Glutamatergic neuron (in vitro differentiated cells): Measurements from ENCODE around the gene CIAO3. TPM values are rescaled to one million over a fixed set of nuclear protein-coding genes. Genes with fewer than 3 reads are reported as not detected.

Source experiments
- DNase-seq: peaks from one replicate; pipeline ENCODE4 v3.0.0; 2022
- H3K27ac Mint-ChIP-seq: one replicate; pipeline ENCODE4 v1.8.0; 2020; ENCODE audit warnings: mild to moderate bottlenecking, mixed read lengths, inconsistent platforms; ENCODE audit not compliant: unreplicated experiment
- H3K27me3 Mint-ChIP-seq: one replicate; pipeline ENCODE4 v1.8.0; 2020; ENCODE audit warnings: mild to moderate bottlenecking, moderate library complexity, mixed read lengths, inconsistent platforms; ENCODE audit not compliant: unreplicated experiment
- H3K36me3 Mint-ChIP-seq: one replicate; pipeline ENCODE4 v1.8.0; 2020; ENCODE audit warnings: mild to moderate bottlenecking, mixed read lengths, inconsistent platforms; ENCODE audit not compliant: unreplicated experiment
- H3K4me1 Mint-ChIP-seq: one replicate; pipeline ENCODE4 v1.8.0; 2020; ENCODE audit warnings: mild to moderate bottlenecking, low read depth, mixed read lengths, inconsistent platforms; ENCODE audit not compliant: unreplicated experiment
- H3K4me3 Mint-ChIP-seq: one replicate; pipeline ENCODE4 v1.8.0; 2020; ENCODE audit warnings: mild to moderate bottlenecking, mixed read lengths, inconsistent platforms; ENCODE audit not compliant: unreplicated experiment
- H3K9me3 Mint-ChIP-seq: one replicate; pipeline ENCODE4 v1.8.0; 2020; ENCODE audit warnings: mild to moderate bottlenecking, moderate library complexity, mixed read lengths, inconsistent platforms; ENCODE audit not compliant: unreplicated experiment
- total RNA-seq: library from RNA; stranded (reverse); fragmentation: NEBNext Ultra II Directional; extraction: Animal tissue kit (Norgen Biotek cat#: 25700); gene quantifications from one replicate; pipeline ENCODE4 v1.2.1, GENCODE V29; 2021; ENCODE audit not compliant: unreplicated experiment
- TF ChIP-seq, protein P1 (sequence below): fragments of 200-600 bp; sonication (generic); IDR thresholded peaks from one replicate; pipeline ENCODE4 v1.5.0; 2021; ENCODE audit not compliant: partially characterized antibody, unreplicated experiment

CIAO3 gene
- total RNA-seq, 1 donor from 2014 or later: 49.5 TPM

DNA sequence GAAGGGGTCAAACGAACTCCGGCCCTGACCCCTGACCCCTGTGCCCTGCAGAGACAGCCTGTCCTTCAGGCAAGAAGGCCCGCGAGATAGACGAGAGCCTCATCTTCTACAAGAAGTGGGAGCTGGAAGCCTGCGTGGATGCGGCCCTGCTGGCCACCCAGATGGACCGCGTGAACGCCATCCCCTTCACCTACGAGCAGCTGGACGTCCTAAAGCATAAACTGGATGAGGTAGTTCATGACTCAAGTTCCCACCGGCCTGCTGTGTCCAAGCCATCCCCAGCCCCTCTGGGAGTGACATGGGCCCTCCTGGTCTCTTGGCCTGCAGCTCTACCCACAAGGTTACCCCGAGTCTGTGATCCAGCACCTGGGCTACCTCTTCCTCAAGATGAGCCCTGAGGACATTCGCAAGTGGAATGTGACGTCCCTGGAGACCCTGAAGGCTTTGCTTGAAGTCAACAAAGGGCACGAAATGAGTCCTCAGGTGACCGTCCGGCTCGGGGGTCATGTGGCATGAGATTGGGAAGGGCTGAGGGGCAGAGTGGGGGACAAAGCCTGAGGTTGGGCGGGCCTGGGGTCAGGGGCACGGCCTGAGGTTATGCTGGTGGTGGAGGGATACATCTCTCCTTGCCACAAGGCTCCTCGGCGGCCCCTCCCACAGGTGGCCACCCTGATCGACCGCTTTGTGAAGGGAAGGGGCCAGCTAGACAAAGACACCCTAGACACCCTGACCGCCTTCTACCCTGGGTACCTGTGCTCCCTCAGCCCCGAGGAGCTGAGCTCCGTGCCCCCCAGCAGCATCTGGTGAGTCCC is 25.4 kb upstream of the CIAO3 start:
- Mint-ChIP-seq H3K27ac (no peak overlapping the region), H3K36me3 (no peaks in the 10 kb centered on the region), H3K9me3 (no peaks in the 10 kb centered on the region), H3K27me3 (peaks cover 2% of the 10 kb centered on the region), H3K4me1 (no peaks in the 10 kb centered on the region), H3K4me3 (no peak overlapping the region)
- DNase-seq: no peak
- TF ChIP-seq, protein P1, sequence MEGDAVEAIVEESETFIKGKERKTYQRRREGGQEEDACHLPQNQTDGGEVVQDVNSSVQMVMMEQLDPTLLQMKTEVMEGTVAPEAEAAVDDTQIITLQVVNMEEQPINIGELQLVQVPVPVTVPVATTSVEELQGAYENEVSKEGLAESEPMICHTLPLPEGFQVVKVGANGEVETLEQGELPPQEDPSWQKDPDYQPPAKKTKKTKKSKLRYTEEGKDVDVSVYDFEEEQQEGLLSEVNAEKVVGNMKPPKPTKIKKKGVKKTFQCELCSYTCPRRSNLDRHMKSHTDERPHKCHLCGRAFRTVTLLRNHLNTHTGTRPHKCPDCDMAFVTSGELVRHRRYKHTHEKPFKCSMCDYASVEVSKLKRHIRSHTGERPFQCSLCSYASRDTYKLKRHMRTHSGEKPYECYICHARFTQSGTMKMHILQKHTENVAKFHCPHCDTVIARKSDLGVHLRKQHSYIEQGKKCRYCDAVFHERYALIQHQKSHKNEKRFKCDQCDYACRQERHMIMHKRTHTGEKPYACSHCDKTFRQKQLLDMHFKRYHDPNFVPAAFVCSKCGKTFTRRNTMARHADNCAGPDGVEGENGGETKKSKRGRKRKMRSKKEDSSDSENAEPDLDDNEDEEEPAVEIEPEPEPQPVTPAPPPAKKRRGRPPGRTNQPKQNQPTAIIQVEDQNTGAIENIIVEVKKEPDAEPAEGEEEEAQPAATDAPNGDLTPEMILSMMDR: no peak

DNA sequence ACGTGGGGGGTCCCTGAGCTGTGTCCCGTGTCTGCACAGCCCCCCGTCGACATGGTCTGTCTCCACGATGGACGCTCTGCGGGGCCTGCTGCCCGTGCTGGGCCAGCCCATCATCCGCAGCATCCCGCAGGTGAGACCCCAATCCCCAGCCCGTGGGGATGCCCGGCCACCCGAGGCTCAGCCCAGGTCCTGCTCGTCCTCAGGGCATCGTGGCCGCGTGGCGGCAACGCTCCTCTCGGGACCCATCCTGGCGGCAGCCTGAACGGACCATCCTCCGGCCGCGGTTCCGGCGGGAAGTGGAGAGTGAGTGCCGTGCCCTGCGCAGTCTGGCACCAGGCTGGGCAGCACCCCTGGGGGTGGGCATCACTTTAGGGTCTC is 24.7 kb upstream of the CIAO3 start:
- Mint-ChIP-seq H3K4me1 (no peaks in the 10 kb centered on the region), H3K27me3 (peaks cover 2% of the 10 kb centered on the region), H3K36me3 (no peaks in the 10 kb centered on the region), H3K9me3 (no peaks in the 10 kb centered on the region), H3K27ac (no peak overlapping the region), H3K4me3 (no peak overlapping the region)
- DNase-seq: no peak
- TF ChIP-seq, protein P1: no peak

DNA sequence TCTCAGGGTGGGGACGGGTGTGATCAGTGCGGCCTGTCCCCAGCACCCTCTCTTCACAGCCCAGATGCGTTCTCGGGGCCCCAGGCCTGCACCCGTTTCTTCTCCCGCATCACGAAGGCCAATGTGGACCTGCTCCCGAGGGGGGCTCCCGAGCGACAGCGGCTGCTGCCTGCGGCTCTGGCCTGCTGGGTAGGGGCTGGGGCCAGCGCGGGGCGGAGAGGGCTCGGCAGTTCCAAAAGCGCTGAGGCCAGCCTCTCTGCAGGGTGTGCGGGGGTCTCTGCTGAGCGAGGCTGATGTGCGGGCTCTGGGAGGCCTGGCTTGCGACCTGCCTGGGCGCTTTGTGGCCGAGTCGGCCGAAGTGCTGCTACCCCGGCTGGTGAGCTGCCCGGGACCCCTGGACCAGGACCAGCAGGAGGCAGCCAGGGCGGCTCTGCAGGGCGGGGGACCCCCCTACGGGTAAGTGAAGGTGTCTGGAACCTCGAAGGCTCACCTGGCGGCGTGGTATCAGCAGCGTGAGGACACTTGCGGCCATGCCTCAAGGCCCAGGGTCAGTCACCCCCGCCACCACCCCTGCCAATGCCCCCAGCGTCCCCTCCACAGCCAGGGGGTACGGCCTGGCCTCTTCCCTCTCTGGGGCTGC is 24.2 kb upstream of the CIAO3 start:
- no peak for DNase-seq
- Mint-ChIP-seq H3K4me3 (no peak overlapping the region), H3K36me3 (no peaks in the 10 kb centered on the region), H3K27ac (no peak overlapping the region), H3K27me3 (peaks cover 2% of the 10 kb centered on the region), H3K4me1 (no peaks in the 10 kb centered on the region), H3K9me3 (no peaks in the 10 kb centered on the region)
- TF ChIP-seq, protein P1: no peak

DNA sequence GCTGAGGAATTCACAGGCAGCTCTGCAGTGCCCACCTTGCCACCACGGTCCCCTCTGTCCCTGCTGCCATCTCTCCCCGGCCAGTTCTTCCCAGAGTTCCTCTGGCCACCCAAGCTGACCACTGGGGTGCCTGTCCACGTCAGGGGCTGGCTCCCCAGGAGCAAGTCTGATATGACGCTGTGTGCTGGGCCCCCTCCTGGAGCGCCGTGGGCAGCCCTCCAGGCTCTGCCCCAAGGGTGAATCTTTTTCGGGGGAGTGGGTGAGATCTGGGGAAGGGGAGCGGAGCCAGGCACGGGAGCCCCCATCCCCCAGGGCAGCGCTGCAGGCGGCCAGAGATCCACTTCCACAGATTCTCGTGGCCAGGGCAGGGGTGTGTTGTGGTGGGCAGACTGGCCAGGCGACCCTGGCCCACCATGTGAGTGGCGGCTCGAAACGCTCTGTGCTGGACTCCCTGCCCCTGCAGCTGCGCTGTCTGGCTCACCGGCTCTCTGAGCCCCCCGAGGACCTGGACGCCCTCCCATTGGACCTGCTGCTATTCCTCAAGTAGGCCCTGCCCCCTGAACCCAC is 23.5 kb upstream of the CIAO3 start:
- DNase-seq: no peak
- no peaks in the 10 kb centered on the region for H3K4me1 Mint-ChIP-seq
- H3K36me3 Mint-ChIP-seq: no peaks in the 10 kb centered on the region
- H3K27ac Mint-ChIP-seq: no peak overlapping the region
- peaks cover 5% of the 10 kb centered on the region for H3K27me3 Mint-ChIP-seq
- H3K4me3 Mint-ChIP-seq: no peak overlapping the region
- TF ChIP-seq, protein P1: no peak
- H3K9me3 Mint-ChIP-seq: no peaks in the 10 kb centered on the region
